HEK293 (cell line): ENCODE results near the gene ZCCHC7.

Experiments
- CTCF ChIA-PET: fragments of 350-600 bp; formaldehyde crosslinking; extraction: SDS; loops from one replicate; lab custom pipeline; 2021; ENCODE audit warnings: antibody characterized with exemption; lab: Yijun Ruan, JAX
- POLR2A ChIA-PET: fragments of 300-600 bp; formaldehyde crosslinking; extraction: SDS; loops from one replicate; lab custom pipeline; 2020; ENCODE audit warnings: antibody characterized with exemption, inconsistent platforms; lab: Yijun Ruan, JAX
- H3K27ac ChIP-seq: fragments of 200-500 bp; sonication (Bioruptor generic); 2 replicates; pipeline ENCODE4 v1.5.1; 2014; ENCODE audit warnings: low read depth, low read length, control low read depth, inconsistent platforms; ENCODE audit errors: extremely low read depth
- H3K36me3 ChIP-seq, 2 experiments: fragments of 200-500 bp in 1 of 2; sonication (Bioruptor generic) in 1 of 2; 1 replicate in 1 of 2; 2 replicates in 1 of 2; pipeline ENCODE4 v1.5.1; 2014 to 2017; ENCODE audit warnings: inconsistent platforms in 2 of 2, low read length in 2 of 2; ENCODE audit not compliant: control insufficient read depth in 2 of 2, insufficient read depth in 1 of 2
- H3K4me1 ChIP-seq: fragments of 200-500 bp; sonication (Bioruptor generic); 2 replicates; pipeline ENCODE4 v1.5.1; 2014; ENCODE audit warnings: mild to moderate bottlenecking, low read length, inconsistent platforms; ENCODE audit not compliant: control insufficient read depth, insufficient read depth
- H3K4me3 ChIP-seq: 2 replicates; pipeline ENCODE4 v1.5.1; 2011; ENCODE audit warnings: low read depth, mild to moderate bottlenecking, control low read depth, low read length, moderate library complexity
- H3K9me3 ChIP-seq: fragments of 200-500 bp; sonication (Bioruptor generic); 2 replicates; pipeline ENCODE4 v1.5.1; 2014; ENCODE audit warnings: low read depth, low read length, inconsistent platforms; ENCODE audit not compliant: control insufficient read depth, insufficient read depth
- BCL11A ChIP-seq: fragments of 450-650 bp; formaldehyde crosslinking; IDR thresholded peaks from 2 replicates; pipeline ENCODE4 v1.5.1; 2016; ENCODE audit warnings: low read depth, missing biosample characterization, missing genetic modification characterization
- BCL6B ChIP-seq: fragments of 450-650 bp; formaldehyde crosslinking; IDR thresholded peaks from 2 replicates; pipeline ENCODE4 v1.5.1; 2017; ENCODE audit warnings: missing biosample characterization, missing genetic modification characterization
- KLF10 ChIP-seq: fragments of 450-650 bp; IDR thresholded peaks from 2 replicates; pipeline ENCODE4 v1.5.1; 2018; ENCODE audit warnings: missing biosample characterization, mild to moderate bottlenecking, missing genetic modification characterization
- KLF8 ChIP-seq: fragments of 450-650 bp; formaldehyde crosslinking; IDR thresholded peaks from 2 replicates; pipeline ENCODE4 v1.5.1; 2016; ENCODE audit warnings: missing biosample characterization, missing genetic modification characterization
- MZF1 ChIP-seq: fragments of 450-650 bp; formaldehyde crosslinking; IDR thresholded peaks from 2 replicates; pipeline ENCODE4 v1.5.1; 2017; ENCODE audit warnings: missing biosample characterization, missing genetic modification characterization, borderline replicate concordance
- PRDM1 ChIP-seq: fragments of 450-650 bp; formaldehyde crosslinking; IDR thresholded peaks from 2 replicates; pipeline ENCODE4; 2016; ENCODE audit warnings: missing biosample characterization, missing genetic modification characterization
- RBAK ChIP-seq: fragments of 450-650 bp; formaldehyde crosslinking; IDR thresholded peaks from 2 replicates; pipeline ENCODE4 v1.5.1; 2016; ENCODE audit warnings: missing biosample characterization, missing genetic modification characterization
- SALL2 ChIP-seq: fragments of 450-650 bp; formaldehyde crosslinking; IDR thresholded peaks from 2 replicates; pipeline ENCODE4 v1.5.0; 2017; ENCODE audit warnings: missing biosample characterization, mild to moderate bottlenecking, missing genetic modification characterization, borderline replicate concordance
- SCRT1 ChIP-seq: fragments of 450-650 bp; formaldehyde crosslinking; IDR thresholded peaks from 2 replicates; pipeline ENCODE4 v1.5.1; 2016; ENCODE audit warnings: missing biosample characterization, missing genetic modification characterization, borderline replicate concordance
- SP3 ChIP-seq: fragments of 450-650 bp; formaldehyde crosslinking; IDR thresholded peaks from 2 replicates; pipeline ENCODE4 v1.5.1; 2016; ENCODE audit warnings: missing biosample characterization, missing genetic modification characterization
- ZBTB8A ChIP-seq: fragments of 450-650 bp; formaldehyde crosslinking; IDR thresholded peaks from 2 replicates; pipeline ENCODE4 v1.5.1; 2016; ENCODE audit warnings: missing biosample characterization, missing genetic modification characterization
- ZNF114 ChIP-seq: fragments of 450-650 bp; formaldehyde crosslinking; IDR thresholded peaks from 2 replicates; pipeline ENCODE4 v1.5.0; 2017; ENCODE audit warnings: missing biosample characterization, missing genetic modification characterization
- ZNF132 ChIP-seq: fragments of 450-650 bp; formaldehyde crosslinking; IDR thresholded peaks from 2 replicates; pipeline ENCODE4 v1.5.1; 2017; ENCODE audit warnings: missing biosample characterization, missing genetic modification characterization, borderline replicate concordance
- ZNF133 ChIP-seq: fragments of 450-650 bp; formaldehyde crosslinking; IDR thresholded peaks from 2 replicates; pipeline ENCODE4 v1.5.1; 2016; ENCODE audit warnings: missing biosample characterization, missing genetic modification characterization
- ZNF148 ChIP-seq: fragments of 450-650 bp; formaldehyde crosslinking; IDR thresholded peaks from 2 replicates; pipeline ENCODE4 v1.5.0; 2017; ENCODE audit warnings: missing biosample characterization, missing genetic modification characterization, borderline replicate concordance
- ZNF266 ChIP-seq: fragments of 450-650 bp; formaldehyde crosslinking; IDR thresholded peaks from 2 replicates; pipeline ENCODE4 v1.5.1; 2016; ENCODE audit warnings: missing biosample characterization, missing genetic modification characterization, low read depth
- ZNF354C ChIP-seq: fragments of 450-650 bp; formaldehyde crosslinking; IDR thresholded peaks from 2 replicates; pipeline ENCODE4 v1.5.1; 2016; ENCODE audit warnings: missing biosample characterization, missing genetic modification characterization, low read depth, borderline replicate concordance
- ZNF488 ChIP-seq: fragments of 450-650 bp; formaldehyde crosslinking; IDR thresholded peaks from 2 replicates; pipeline ENCODE4 v1.5.1; 2016; ENCODE audit warnings: missing biosample characterization, missing genetic modification characterization
- ZNF521 ChIP-seq: fragments of 450-650 bp; formaldehyde crosslinking; IDR thresholded peaks from 2 replicates; pipeline ENCODE4 v1.5.1; 2017; ENCODE audit warnings: missing biosample characterization, mild to moderate bottlenecking, missing genetic modification characterization
- ZNF544 ChIP-seq: fragments of 450-650 bp; formaldehyde crosslinking; IDR thresholded peaks from 2 replicates; pipeline ENCODE4 v1.5.0; 2017; ENCODE audit warnings: missing biosample characterization, missing genetic modification characterization
- ZNF558 ChIP-seq: fragments of 450-650 bp; formaldehyde crosslinking; IDR thresholded peaks from 2 replicates; pipeline ENCODE4 v1.5.1; 2016; ENCODE audit warnings: missing biosample characterization, missing genetic modification characterization
- ZNF624 ChIP-seq: fragments of 450-650 bp; formaldehyde crosslinking; IDR thresholded peaks from 2 replicates; pipeline ENCODE4 v1.5.1; 2017; ENCODE audit warnings: missing biosample characterization, missing genetic modification characterization
- ZNF658 ChIP-seq: fragments of 450-650 bp; formaldehyde crosslinking; IDR thresholded peaks from 2 replicates; pipeline ENCODE4; 2016; ENCODE audit warnings: missing biosample characterization, missing genetic modification characterization
- ZNF670 ChIP-seq: fragments of 450-650 bp; formaldehyde crosslinking; IDR thresholded peaks from 2 replicates; pipeline ENCODE4 v1.5.1; 2016; ENCODE audit warnings: missing biosample characterization, missing genetic modification characterization, low read depth
- ZNF704 ChIP-seq: fragments of 450-650 bp; formaldehyde crosslinking; IDR thresholded peaks from 2 replicates; pipeline ENCODE4 v1.5.1; 2016; ENCODE audit warnings: missing biosample characterization, missing genetic modification characterization
- ZSCAN23 ChIP-seq: fragments of 450-650 bp; formaldehyde crosslinking; IDR thresholded peaks from 2 replicates; pipeline ENCODE4 v1.5.1; 2016; ENCODE audit warnings: missing biosample characterization, missing genetic modification characterization
- TF ChIP-seq, protein P1 (sequence below): IDR thresholded peaks from 2 replicates; pipeline ENCODE4 v1.6.1; 2011; ENCODE audit warnings: mild to moderate bottlenecking, low read depth, low read length, borderline replicate concordance
- TF ChIP-seq, protein P2 (sequence below): fragments of 450-650 bp; IDR thresholded peaks from 2 replicates; pipeline ENCODE4 v1.5.1; 2018; ENCODE audit warnings: missing biosample characterization, mild to moderate bottlenecking, missing genetic modification characterization

ZCCHC7 gene

DNA sequence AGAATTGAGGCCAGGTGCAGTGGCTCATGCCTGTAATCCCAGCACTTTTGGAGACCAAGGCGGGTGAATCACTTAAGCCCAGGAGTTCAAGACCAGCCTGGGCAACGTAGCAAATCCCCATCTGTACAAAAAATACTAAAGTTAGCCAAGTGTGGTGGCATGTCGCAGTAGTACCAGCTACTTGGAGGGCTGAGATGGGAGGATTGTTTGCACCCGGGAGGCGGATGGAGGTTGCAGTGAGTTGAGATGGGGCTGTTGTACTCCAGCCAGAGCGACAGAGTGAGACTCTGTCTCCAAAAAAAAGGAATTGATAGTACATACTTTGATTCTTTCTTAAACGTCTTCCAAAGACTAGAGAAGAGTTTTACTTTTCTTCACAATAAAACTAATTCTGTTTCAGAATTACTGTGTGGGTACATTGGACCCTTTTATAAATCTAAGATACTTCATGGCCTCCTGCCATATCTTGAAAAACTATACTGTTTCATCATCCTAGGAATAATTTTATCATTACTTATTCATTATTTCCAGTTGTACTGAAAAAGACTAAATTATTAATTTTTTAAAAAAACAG lies 170.1 kb downstream of the ZCCHC7 start:
- Histone ChIP-seq H3K9me3 (no peaks in the 10 kb centered on the region), H3K27ac (no peak overlapping the region), H3K36me3 (no peaks in the 10 kb centered on the region), H3K4me3 (no peak overlapping the region), H3K4me1 (0 out of 2 replicates have a peak, but pooled peaks cover 2% of the 10 kb centered on the region)
- CTCF ChIA-PET = no interaction called here
- POLR2A ChIA-PET = no interaction called here
- no peak for TF ChIP-seq ZNF148 (tag by site-specific recombination)
- TF ChIP-seq ZNF624 (tag by site-specific recombination) = no peak
- TF ChIP-seq, protein P1, sequence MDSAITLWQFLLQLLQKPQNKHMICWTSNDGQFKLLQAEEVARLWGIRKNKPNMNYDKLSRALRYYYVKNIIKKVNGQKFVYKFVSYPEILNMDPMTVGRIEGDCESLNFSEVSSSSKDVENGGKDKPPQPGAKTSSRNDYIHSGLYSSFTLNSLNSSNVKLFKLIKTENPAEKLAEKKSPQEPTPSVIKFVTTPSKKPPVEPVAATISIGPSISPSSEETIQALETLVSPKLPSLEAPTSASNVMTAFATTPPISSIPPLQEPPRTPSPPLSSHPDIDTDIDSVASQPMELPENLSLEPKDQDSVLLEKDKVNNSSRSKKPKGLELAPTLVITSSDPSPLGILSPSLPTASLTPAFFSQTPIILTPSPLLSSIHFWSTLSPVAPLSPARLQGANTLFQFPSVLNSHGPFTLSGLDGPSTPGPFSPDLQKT = no peak
- no peak for TF ChIP-seq ZNF132
- TF ChIP-seq KLF10 = no peak
- no peak for TF ChIP-seq ZNF704 (tag by site-specific recombination)
- no peak for TF ChIP-seq SCRT1 (tag by site-specific recombination)
- no peak for TF ChIP-seq ZNF521 (tag by site-specific recombination)
- no peak for TF ChIP-seq ZSCAN23 (tag by site-specific recombination)
- TF ChIP-seq ZNF670 (tag by site-specific recombination) = no peak
- TF ChIP-seq ZNF354C (tag by site-specific recombination) = no peak
- TF ChIP-seq SP3 (tag by site-specific recombination) = no peak
- no peak for TF ChIP-seq ZNF266
- TF ChIP-seq SALL2 = no peak

DNA sequence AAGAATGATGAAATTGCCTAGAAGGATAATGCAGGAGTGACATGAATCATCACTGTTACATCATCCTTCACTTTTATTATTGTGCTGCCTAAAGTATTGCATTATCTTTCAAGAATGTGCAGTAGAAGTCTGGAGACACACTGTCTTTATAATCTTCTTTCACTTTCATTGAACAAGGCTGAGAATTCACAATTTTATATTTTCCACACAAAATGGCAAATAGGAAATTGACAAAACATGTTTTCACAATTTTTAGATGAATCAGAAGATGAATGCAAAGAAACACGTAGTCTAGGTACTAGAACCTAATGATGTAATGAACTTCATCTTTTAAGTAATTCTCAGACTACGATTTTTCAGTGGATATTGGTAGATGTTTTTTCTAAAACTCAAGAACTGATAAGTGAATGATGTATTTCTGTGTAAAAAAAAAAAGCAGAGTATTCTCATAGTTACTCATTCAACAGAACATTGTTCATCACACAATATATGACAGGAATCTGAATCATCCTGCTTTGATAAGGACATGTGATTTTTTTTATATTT lies 170.6 kb downstream of the ZCCHC7 start:
- Histone ChIP-seq H3K4me1 (0 out of 2 replicates have a peak, but pooled peaks cover 2% of the 10 kb centered on the region), H3K27ac (no peak overlapping the region), H3K4me3 (no peak overlapping the region), H3K36me3 (no peaks in the 10 kb centered on the region), H3K9me3 (no peaks in the 10 kb centered on the region)
- ChIA-PET POLR2A (no interaction called here), CTCF (no interaction called here)
- TF ChIP-seq BCL11A (tag by site-specific recombination) (no peak), ZNF544 (tag by site-specific recombination) (no peak), KLF8 (tag by site-specific recombination) (peak; percentile 35; the same call in 1 of the 2 replicates), ZNF133 (no peak), ZNF488 (tag by site-specific recombination) (no peak), PRDM1 (tag by site-specific recombination) (peak; percentile 57), ZNF558 (tag by site-specific recombination) (no peak), BCL6B (tag by site-specific recombination) (0 out of 2 replicates have a peak, but pooled peaks have one; percentile 46), ZNF658 (tag by site-specific recombination) (no peak), ZNF114 (tag by site-specific recombination) (no peak), RBAK (tag by site-specific recombination) (no peak), ZBTB8A (tag by site-specific recombination) (no peak), MZF1 (tag by site-specific recombination) (no peak)
- TF ChIP-seq, protein P2, sequence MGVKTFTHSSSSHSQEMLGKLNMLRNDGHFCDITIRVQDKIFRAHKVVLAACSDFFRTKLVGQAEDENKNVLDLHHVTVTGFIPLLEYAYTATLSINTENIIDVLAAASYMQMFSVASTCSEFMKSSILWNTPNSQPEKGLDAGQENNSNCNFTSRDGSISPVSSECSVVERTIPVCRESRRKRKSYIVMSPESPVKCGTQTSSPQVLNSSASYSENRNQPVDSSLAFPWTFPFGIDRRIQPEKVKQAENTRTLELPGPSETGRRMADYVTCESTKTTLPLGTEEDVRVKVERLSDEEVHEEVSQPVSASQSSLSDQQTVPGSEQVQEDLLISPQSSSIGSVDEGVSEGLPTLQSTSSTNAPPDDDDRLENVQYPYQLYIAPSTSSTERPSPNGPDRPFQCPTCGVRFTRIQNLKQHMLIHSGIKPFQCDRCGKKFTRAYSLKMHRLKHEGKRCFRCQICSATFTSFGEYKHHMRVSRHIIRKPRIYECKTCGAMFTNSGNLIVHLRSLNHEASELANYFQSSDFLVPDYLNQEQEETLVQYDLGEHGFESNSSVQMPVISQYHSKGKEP (tag by site-specific recombination) = peak; percentile 76
